SK-N-SH treated with all-trans-retinoic acid at 6 μM for 48 hours (cell line): ENCODE results near the gene KCNH4.
"Not testable (repeated sequence)": the region's sequence is repeated elsewhere in the genome, so short reads cannot be mapped to it uniquely, and the experiment has no call there.

Experiments used
- ATAC-seq: fragments of 200-7000 bp; cut with Tn5 transposase; 3 replicates; pipeline ENCODE4 v1.9.1; 2020; ENCODE audit warnings: mild to moderate bottlenecking, moderate library complexity
- ARNTL ChIP-seq: fragments of 450-650 bp; formaldehyde crosslinking; IDR thresholded peaks from 2 replicates; pipeline ENCODE4 v1.5.0; 2020; ENCODE audit warnings: low read depth, mild to moderate bottlenecking, moderate library complexity, borderline replicate concordance
- BACH2 ChIP-seq: fragments of 250-450 bp; sonication (Bioruptor Pico); IDR thresholded peaks from 2 replicates; pipeline ENCODE4 v1.9.0; 2021; ENCODE audit warnings: mild to moderate bottlenecking, borderline replicate concordance
- CREB5 ChIP-seq: fragments of 250-450 bp; sonication (Bioruptor Pico); IDR thresholded peaks from 2 replicates; pipeline ENCODE4 v1.5.1; 2020; ENCODE audit warnings: low read depth, mild to moderate bottlenecking, moderate library complexity
- CSRNP3 ChIP-seq: fragments of 250-450 bp; sonication (Bioruptor Pico); IDR thresholded peaks from 2 replicates; pipeline ENCODE4 v1.5.1; 2021; ENCODE audit warnings: mild to moderate bottlenecking, moderate library complexity
- ESRRG ChIP-seq: fragments of 250-450 bp; sonication (Bioruptor Pico); IDR thresholded peaks from 2 replicates; pipeline ENCODE4 v1.6.1; 2021; ENCODE audit warnings: mild to moderate bottlenecking
- GLIS3 ChIP-seq: fragments of 250-450 bp; sonication (Bioruptor Pico); IDR thresholded peaks from 2 replicates; pipeline ENCODE4 v1.5.0; 2020; ENCODE audit warnings: mild to moderate bottlenecking, moderate library complexity
- ISL1 ChIP-seq: fragments of 250-450 bp; sonication (Bioruptor Pico); IDR thresholded peaks from 2 replicates; pipeline ENCODE4 v2.1.2; 2022; ENCODE audit warnings: mild to moderate bottlenecking, moderate library complexity
- OSR1 ChIP-seq: fragments of 250-450 bp; sonication (Bioruptor Pico); IDR thresholded peaks from 2 replicates; pipeline ENCODE4 v1.8.0; 2022; ENCODE audit warnings: moderate library complexity, mild to moderate bottlenecking, inconsistent platforms
- PATZ1 ChIP-seq: fragments of 250-450 bp; sonication (Bioruptor Pico); IDR thresholded peaks from 2 replicates; pipeline ENCODE4 v1.8.0; 2020; ENCODE audit warnings: mild to moderate bottlenecking, moderate library complexity, borderline replicate concordance
- POU6F1 ChIP-seq: fragments of 250-450 bp; sonication (Bioruptor Pico); IDR thresholded peaks from 2 replicates; pipeline ENCODE4 v1.8.0; 2021; ENCODE audit warnings: low read depth, mild to moderate bottlenecking, moderate library complexity, borderline replicate concordance
- PPARA ChIP-seq: fragments of 250-450 bp; sonication (Bioruptor Pico); IDR thresholded peaks from 2 replicates; pipeline ENCODE4 v1.5.0; 2020; ENCODE audit warnings: mild to moderate bottlenecking, borderline replicate concordance
- RARB ChIP-seq: fragments of 250-450 bp; sonication (Bioruptor Pico); IDR thresholded peaks from 2 replicates; pipeline ENCODE4 v1.8.0; 2021; ENCODE audit warnings: mild to moderate bottlenecking, moderate library complexity
- SNAI2 ChIP-seq: fragments of 250-450 bp; sonication (Bioruptor Pico); IDR thresholded peaks from 2 replicates; pipeline ENCODE4 v1.5.0; 2020; ENCODE audit warnings: mild to moderate bottlenecking, moderate library complexity
- TCF4 ChIP-seq: fragments of 250-450 bp; sonication (Bioruptor Pico); IDR thresholded peaks from 2 replicates; pipeline ENCODE4 v1.8.0; 2021; ENCODE audit warnings: mild to moderate bottlenecking, moderate library complexity, borderline replicate concordance
- TSHZ2 ChIP-seq: fragments of 250-450 bp; sonication (Bioruptor Pico); IDR thresholded peaks from 2 replicates; pipeline ENCODE4 v1.5.0; 2020; ENCODE audit warnings: mild to moderate bottlenecking, moderate library complexity
- ZC3H10 ChIP-seq: fragments of 250-450 bp; sonication (Bioruptor Pico); IDR thresholded peaks from 2 replicates; pipeline ENCODE4 v1.5.1; 2021; ENCODE audit warnings: mild to moderate bottlenecking, moderate library complexity
- ZFP3 ChIP-seq: fragments of 250-450 bp; sonication (Bioruptor Pico); IDR thresholded peaks from 2 replicates; pipeline ENCODE4 v1.5.0; 2020; ENCODE audit warnings: mild to moderate bottlenecking, moderate library complexity
- ZFP30 ChIP-seq: fragments of 450-650 bp; formaldehyde crosslinking; IDR thresholded peaks from 2 replicates; pipeline ENCODE4 v1.5.0; 2022; ENCODE audit warnings: mild to moderate bottlenecking, moderate library complexity
- ZNF70 ChIP-seq: fragments of 450-650 bp; formaldehyde crosslinking; IDR thresholded peaks from 2 replicates; pipeline ENCODE4 v1.5.0; 2020; ENCODE audit warnings: mild to moderate bottlenecking, moderate library complexity
- ZNF8 ChIP-seq: fragments of 450-650 bp; formaldehyde crosslinking; IDR thresholded peaks from 2 replicates; pipeline ENCODE4 v1.5.0; 2020; ENCODE audit warnings: mild to moderate bottlenecking, moderate library complexity

KCNH4 gene

GRCh38 chr17:42142371-42142896 is 38.5 kb downstream of the KCNH4 start:
- no peak for TF ChIP-seq ZFP30 (CRISPR knock-in tag)
- TF ChIP-seq OSR1 (CRISPR knock-in tag) = no peak
- no peak for TF ChIP-seq ESRRG
- peak; percentile 87 for ATAC-seq

- TF ChIP-seq RARB (CRISPR knock-in tag) (no peak), CREB5 (CRISPR knock-in tag) (no peak), ZFP3 (no peak), ZFP30 (CRISPR knock-in tag) (no peak), ISL1 (CRISPR knock-in tag) (no peak), CSRNP3 (CRISPR knock-in tag) (no peak), ESRRG (no peak), OSR1 (CRISPR knock-in tag) (no peak), TSHZ2 (CRISPR knock-in tag) (no peak), PATZ1 (no peak), PPARA (CRISPR knock-in tag) (no peak), POU6F1 (no peak), TCF4 (CRISPR knock-in tag) (no peak), SNAI2 (CRISPR knock-in tag) (no peak)
- no peak for ATAC-seq
Observed at GRCh38 chr17:42141382-42141781, 39.6 kb downstream of the KCNH4 start.

- not testable (repeated sequence) for ATAC-seq
Observed at GRCh38 chr17:42140690-42141089, 40.3 kb downstream of the KCNH4 start.

GRCh38 chr17:42138749-42139492 is 42.0 kb downstream of the KCNH4 start:
- ATAC-seq = no peak
- no peak for TF ChIP-seq ZNF70 (CRISPR knock-in tag)
- no peak for TF ChIP-seq ZC3H10 (CRISPR knock-in tag)
- no peak for TF ChIP-seq PPARA (CRISPR knock-in tag)
- TF ChIP-seq GLIS3 (CRISPR knock-in tag) = no peak
- no peak for TF ChIP-seq SNAI2 (CRISPR knock-in tag)
- no peak for TF ChIP-seq BACH2 (CRISPR knock-in tag)
- TF ChIP-seq ZNF8 (CRISPR knock-in tag) = no peak
- TF ChIP-seq RARB (CRISPR knock-in tag) = no peak
- no peak for TF ChIP-seq CREB5 (CRISPR knock-in tag)
- no peak for TF ChIP-seq ARNTL
- TF ChIP-seq ISL1 (CRISPR knock-in tag) = no peak
- TF ChIP-seq TSHZ2 (CRISPR knock-in tag) = no peak
